Heart left ventricle (tissue), 16 donors: ENCODE measurements around the gene SLC25A42. TPM values are rescaled to one million over a fixed set of nuclear protein-coding genes. Genes with fewer than 3 reads are reported as not detected.

Experiments
- ATAC-seq, 4 donors: fragments of 200-7000 bp; cut with Tn5 transposase; one replicate each; pipeline ENCODE4 v1.9.1; 2020 to 2022; ENCODE audit warnings: moderate library complexity in 4 of 4, mild to moderate bottlenecking in 3 of 4, moderate number of reproducible peaks in 1 of 4
- DNase-seq, 5 donors: peaks; one replicate each; pipeline ENCODE4 v3.0.0-alpha.2; 2020
- H3K27ac ChIP-seq, 12 donors: fragments of 200-600 bp; sonication (generic) in 4 of 12; one replicate each; pipeline versions ENCODE4 v1.5.0 to v1.8.0; 2016 to 2022; ENCODE audit warnings: mild to moderate bottlenecking in 2 of 12
- H3K27me3 ChIP-seq, 9 donors: fragments of 200-600 bp; sonication (generic) in 2 of 9; one replicate each; pipeline versions ENCODE4 v1.5.1 to v1.8.0; 2016 to 2022; ENCODE audit warnings: mild to moderate bottlenecking in 3 of 9
- H3K36me3 ChIP-seq, 9 donors: fragments of 200-600 bp; sonication (generic) in 2 of 9; one replicate each; pipeline versions ENCODE4 v1.5.0 to v1.8.0; 2018 to 2022; ENCODE audit warnings: mild to moderate bottlenecking in 2 of 9
- H3K4me1 ChIP-seq, 12 donors: fragments of 200-600 bp; sonication (generic) in 4 of 12; one replicate each; pipeline versions ENCODE4 v1.5.0 to v1.8.0; 2016 to 2022; ENCODE audit warnings: mild to moderate bottlenecking in 3 of 12
- H3K4me3 ChIP-seq, 12 donors: fragments of 200-600 bp; sonication (generic) in 4 of 12; one replicate each; pipeline versions ENCODE4 v1.5.0 to v1.8.0; 2017 to 2022; ENCODE audit warnings: mild to moderate bottlenecking in 9 of 12, moderate library complexity in 4 of 12
- H3K9me3 ChIP-seq, 12 donors: fragments of 200-600 bp; sonication (generic) in 4 of 12; one replicate each; pipeline versions ENCODE4 v1.5.0 to v1.8.0; 2016 to 2022; ENCODE audit warnings: mild to moderate bottlenecking in 1 of 12
- CTCF ChIP-seq, 12 donors: fragments of 200-600 bp; sonication (generic) in 4 of 12; IDR thresholded peaks; one replicate each; pipeline versions ENCODE4 v1.5.0 to v1.8.0; 2018 to 2022; ENCODE audit warnings: antibody characterized with exemption in 12 of 12, mild to moderate bottlenecking in 5 of 12
- POLR2A ChIP-seq, 2 donors: fragments of 450-650 bp; IDR thresholded peaks; one replicate each; pipeline ENCODE4 v1.6.1; 2017; ENCODE audit warnings: antibody characterized with exemption in 2 of 2, mild to moderate bottlenecking in 2 of 2, moderate library complexity in 2 of 2
- WGBS, 4 donors: extraction: QIAGEN DNeasy Blood & Tissue Kit in 2 of 4; methylation state at CpG; one replicate each; pipeline versions ENCODE4 v1.1.5 to v1.1.7; 2013 to 2018; 5-methylcytosine and 5-hydroxymethylcytosine counted together
- intact Hi-C, 10 donors: fragments of 100-400 bp; cut with DNase I; formaldehyde crosslinking; loops; one replicate each; pipeline versions ENCODE4 v1.11.1 to v1.14.2; 2022
- polyA plus RNA-seq, 2 donors: library from polyadenylated mRNA; stranded (reverse); fragments of 200-250 nt; gene quantifications; one replicate each; pipeline ENCODE4 v1.2.3, GENCODE V29; 2013
- total RNA-seq, 9 donors: library from RNA; depleted of rRNA in 2 of 9; stranded (reverse); fragments of >200 nt in 2 of 9; fragmentation: NEBNext Ultra II Directional in 3 of 9; extraction: Animal tissue kit (Norgen Biotek cat#: 25700) in 3 of 9; gene quantifications; one replicate each; pipeline versions ENCODE4 v1.1.0 to v1.2.4, GENCODE V29; 2016 to 2023
- donor health status: ischemic (EF 13 %, LVEDD 7.1; RV severe dilation, severe dysfunction).
- donor health status: healthy with polysubstance abuse.
- donor health status: DM: no; HTN: yes; CAD: no.
- donor health status: DM: no; HTN: no; CAD: no.
- donor health status: ischemic (EF 25% LVEDD 6.9; RV normal size, moderate dysfunction).
- donor health status: ischemic (EF 25% LVEDD 5.7; RV mildly dilated, moderate dysfunction).
- donor health status: healthy.
- donor health status: DM: yes; HTN: yes; CAD: no.
- donor health status: ischemic (EF 35%, LVEDD 5.7; RV mildly dilated, moderate dysfunction).
- donor health status: nonischemic (EF 11% LVEDD 7.7; RV severe dilation, severe dysfunction).
- donor health status: DM: yes; HTN: yes; CAD: no.
- donor health status: PGD.
- donor health status: ischemic (EF 29% LVEDD 5.4; RV normal size, mild dysfunction).
- donor health status: nonischemic (EF 23%, LVEDD 6.1; RV moderate dilation, normal function).

Gene SLC25A42
- total and polyA plus RNA-seq, 11 donors: 15.6 to 28.0 (median 17.9) TPM

- Histone ChIP-seq H3K9me3 (no peaks in the 10 kb centered on the region), H3K27me3 (no peaks in the 10 kb centered on the region), H3K4me1 (peaks cover 0 to 15% (median 0%) of the 10 kb centered on the region in 12 donors), H3K4me3 (no peak overlapping the region), H3K27ac (no peak overlapping the region), H3K36me3 (peaks cover 0 to 2% (median 0%) of the 10 kb centered on the region in 9 donors)
- ATAC-seq: no peak
- WGBS, 4 donors: 82 to 94% (median 87%) methylated on average over 2 of the region's 2 CpGs
- intact Hi-C loops: no loop called here
- no peak for DNase-seq
- TF ChIP-seq POLR2A (IDR thresholded peaks at IDR 0.05) (no peak), CTCF (IDR thresholded peaks at IDR 0.05) (no peak)
Measured at GRCh38 chr19:19087676-19088075, 23.9 kb downstream of the SLC25A42 start.

GRCh38 chr19:19094513-19094912 lies 30.7 kb downstream of the SLC25A42 start:
- intact Hi-C loops: no loop called here
- H3K27me3 ChIP-seq: no peaks in the 10 kb centered on the region
- peaks cover 0 to 23% (median 10%) of the 10 kb centered on the region in 9 donors for H3K36me3 ChIP-seq
- H3K4me3 ChIP-seq: no peak overlapping the region
- no peaks in the 10 kb centered on the region for H3K9me3 ChIP-seq
- peaks cover 0 to 5% (median 0%) of the 10 kb centered on the region in 12 donors for H3K4me1 ChIP-seq
- ATAC-seq: no peak
- TF ChIP-seq POLR2A (IDR thresholded peaks at IDR 0.05) (no peak), CTCF (IDR thresholded peaks at IDR 0.05) (no peak)
- 83 to 96% (median 91%) methylated on average over 7 of the region's 7 CpGs for WGBS, 4 donors
- DNase-seq: no peak
- H3K27ac ChIP-seq: no peak overlapping the region

- TF ChIP-seq POLR2A (IDR thresholded peaks at IDR 0.05) (no peak), CTCF (IDR thresholded peaks at IDR 0.05) (no peak)
- Histone ChIP-seq H3K4me3 (no peak overlapping the region), H3K27me3 (no peaks in the 10 kb centered on the region), H3K27ac (no peak overlapping the region), H3K9me3 (no peaks in the 10 kb centered on the region), H3K4me1 (peaks cover 0 to 4% (median 0%) of the 10 kb centered on the region in 12 donors), H3K36me3 (peaks cover 0 to 27% (median 10%) of the 10 kb centered on the region in 9 donors)
- ATAC-seq: no peak
- 83 to 87% (median 85%) methylated on average over 11 of the region's 11 CpGs for WGBS, 4 donors
- no peak for DNase-seq
- intact Hi-C loops: no loop called here
Measured at GRCh38 chr19:19095691-19096090, 31.9 kb downstream of the SLC25A42 start.

GRCh38 chr19:19096641-19097627 lies 33.1 kb downstream of the SLC25A42 start:
- WGBS, 4 donors: 92 to 95% (median 94%) methylated on average over 24 of the region's 24 CpGs
- TF ChIP-seq POLR2A (IDR thresholded peaks at IDR 0.05) (no peak), CTCF (IDR thresholded peaks at IDR 0.05) (no peak)
- Histone ChIP-seq H3K27ac (no peak overlapping the region), H3K4me3 (no peak overlapping the region), H3K36me3 (peaks cover 0 to 32% (median 18%) of the 10 kb centered on the region in 9 donors), H3K4me1 (peaks cover 0 to 4% (median 0%) of the 10 kb centered on the region in 12 donors), H3K9me3 (no peaks in the 10 kb centered on the region), H3K27me3 (no peaks in the 10 kb centered on the region)
- intact Hi-C loops: no loop called here
- no peak for ATAC-seq
- DNase-seq: no peak
